Right ventricle myocardium inferior (tissue), 1 donor: ENCODE results near the gene SLC29A3. TPM values are rescaled to one million over a fixed set of nuclear protein-coding genes. Genes with fewer than 3 reads are reported as not detected.

Experiments
- ATAC-seq: fragments of 200-7000 bp; cut with Tn5 transposase; one replicate; pipeline ENCODE4 v1.9.1; 2020; ENCODE audit warnings: mild to moderate bottlenecking, moderate library complexity
- DNase-seq: peaks from one replicate; pipeline ENCODE4 v3.0.0; 2021; ENCODE audit errors: missing footprints
- intact Hi-C: fragments of 100-400 bp; cut with DNase I; formaldehyde crosslinking; loops from one replicate; pipeline ENCODE4 v1.11.0; 2022
- total RNA-seq: library from RNA; stranded (reverse); fragmentation: NEBNext Ultra II Directional; extraction: Animal tissue kit (Norgen Biotek cat#: 25700); gene quantifications from one replicate; pipeline ENCODE4 v1.2.1, GENCODE V29; 2021
- donor health status: DM: no; HTN: yes; CAD: no; lungs with severe emphysema.

Gene SLC29A3
- total RNA-seq, 1 donor from 2014 or later, result 1.8 TPM

GRCh38 chr10:71374481-71375233, 55.6 kb downstream of the SLC29A3 start:
- no peak for DNase-seq
- ATAC-seq, result no peak
- intact Hi-C loops, result no loop called here

GRCh38 chr10:71375952-71376351, 56.9 kb downstream of the SLC29A3 start:
- ATAC-seq (no peak), DNase-seq (no peak)
- intact Hi-C loops, result loop anchor here (2.0 kb wide), 1 partner anchor 57 kb away; the partner anchor contains the start of gene SLC29A3

- intact Hi-C loops, result no loop called here
- ATAC-seq, result no peak
These were observed 59.5 kb downstream of the SLC29A3 start for GRCh38 chr10:71378336-71379117.

GRCh38 chr10:71379118-71379766, 60.2 kb downstream of the SLC29A3 start:
- ATAC-seq (no peak), DNase-seq (no peak)
- intact Hi-C loops, result no loop called here

More at GRCh38 chr10:71378336-71379117, 59.5 kb downstream of the SLC29A3 start:
- DNase-seq, result no peak

GRCh38 chr10:71380841-71381240, 61.8 kb downstream of the SLC29A3 start:
- no peak for ATAC-seq
- no peak for DNase-seq
- intact Hi-C loops, result loop anchor here (5.0 to 10.0 kb wide), 2 partner anchors 431 to 674 kb away; no protein-coding TSS in a partner anchor

- intact Hi-C loops, result loop anchor here (5.0 to 10.0 kb wide), 2 partner anchors 431 to 673 kb away; no protein-coding TSS in a partner anchor
- ATAC-seq (no peak), DNase-seq (no peak)
These were observed 62.6 kb downstream of the SLC29A3 start for GRCh38 chr10:71381611-71382010.

- DNase-seq, result no peak
- ATAC-seq, result no peak
- intact Hi-C loops, result loop anchor here (5.0 to 10.0 kb wide), 2 partner anchors 430 to 673 kb away; no protein-coding TSS in a partner anchor
These were observed 63.0 kb downstream of the SLC29A3 start for GRCh38 chr10:71382028-71382427.

- intact Hi-C loops, result loop anchor here (5.0 to 10.0 kb wide), 2 partner anchors 430 to 672 kb away; no protein-coding TSS in a partner anchor
- ATAC-seq, result no peak
- DNase-seq, result no peak
These were observed 63.7 kb downstream of the SLC29A3 start for GRCh38 chr10:71382757-71383156.

- intact Hi-C loops, result loop anchor here (5.0 to 10.0 kb wide), 2 partner anchors 428 to 671 kb away; no protein-coding TSS in a partner anchor
- ATAC-seq (peak; percentile 87), DNase-seq (peak; percentile 86)
These were observed 65.1 kb downstream of the SLC29A3 start for GRCh38 chr10:71383972-71384687.

GRCh38 chr10:71388171-71388570, 69.1 kb downstream of the SLC29A3 start:
- intact Hi-C loops, result loop anchor here (5.0 to 10.0 kb wide), 2 partner anchors 219 to 667 kb away; no protein-coding TSS in a partner anchor
- ATAC-seq, result no peak

GRCh38 chr10:71388583-71389310, 69.7 kb downstream of the SLC29A3 start:
- intact Hi-C loops, result loop anchor here (5.0 to 10.0 kb wide), 2 partner anchors 219 to 666 kb away; no protein-coding TSS in a partner anchor
- DNase-seq (no peak), ATAC-seq (no peak)

More at GRCh38 chr10:71388171-71388570, 69.1 kb downstream of the SLC29A3 start:
- DNase-seq, result no peak

- ATAC-seq, result no peak
- DNase-seq, result no peak
- intact Hi-C loops, result loop anchor here (5.0 to 10.0 kb wide), 2 partner anchors 217 to 665 kb away; no protein-coding TSS in a partner anchor
These were observed 70.9 kb downstream of the SLC29A3 start for GRCh38 chr10:71389768-71390460.

GRCh38 chr10:71390461-71390835, 71.4 kb downstream of the SLC29A3 start:
- intact Hi-C loops, result no loop called here

GRCh38 chr10:71390921-71391690, 72.0 kb downstream of the SLC29A3 start:
- ATAC-seq (no peak), DNase-seq (no peak)
- intact Hi-C loops, result no loop called here

More at GRCh38 chr10:71390461-71390835, 71.4 kb downstream of the SLC29A3 start:
- no peak for ATAC-seq
- DNase-seq, result no peak

- no peak for ATAC-seq
- intact Hi-C loops, result no loop called here
- DNase-seq, result no peak
These were observed 72.6 kb downstream of the SLC29A3 start for GRCh38 chr10:71391701-71392100.

GRCh38 chr10:71392292-71392691, 73.2 kb downstream of the SLC29A3 start:
- DNase-seq, result no peak
- intact Hi-C loops, result no loop called here
- ATAC-seq, result no peak
